Fibroblast of lung (primary cell): ENCODE measurements around the gene TBL3. TPM values are rescaled to one million over a fixed set of nuclear protein-coding genes. Genes with fewer than 3 reads are reported as not detected.

Experiments used
- DNase-seq, 2 donors: peaks; one replicate each; pipeline versions ENCODE4 v3.0.0 to v3.0.0-alpha.2; 2010; ENCODE audit warnings: low read depth in 2 of 2
- H2AFZ ChIP-seq: 2 replicates; pipeline ENCODE4 v1.5.1; 2012; ENCODE audit warnings: low read length, control low read depth, inconsistent platforms
- H3K27ac ChIP-seq: 2 replicates; pipeline ENCODE4 v1.5.1; 2011; ENCODE audit warnings: low read length, control low read depth; ENCODE audit not compliant: insufficient read depth
- H3K27me3 ChIP-seq: 2 replicates; pipeline ENCODE4 v1.5.1; 2011; ENCODE audit warnings: mild to moderate bottlenecking, low read length; ENCODE audit not compliant: control insufficient read depth, insufficient read depth
- H3K36me3 ChIP-seq: 2 replicates; pipeline ENCODE4 v1.5.1; 2011; ENCODE audit warnings: low read length; ENCODE audit not compliant: control insufficient read depth, insufficient read depth
- H3K4me1 ChIP-seq: 2 replicates; pipeline ENCODE4 v1.5.1; 2011; ENCODE audit warnings: low read length; ENCODE audit not compliant: control insufficient read depth, insufficient read depth; ENCODE audit errors: extremely low read depth
- H3K4me2 ChIP-seq: 2 replicates; pipeline ENCODE4 v1.5.1; 2011; ENCODE audit warnings: low read length, control low read depth; ENCODE audit not compliant: insufficient read depth; ENCODE audit errors: extremely low read depth
- H3K4me3 ChIP-seq, 4 experiments: fragments of 200-600 bp in 1 of 4; sonication (generic) in 1 of 4; replicated peaks in 1 of 4; 2 replicates each; pipeline ENCODE4 v1.5.1; 2011 to 2016; ENCODE audit warnings: low read length in 4 of 4, low read depth in 3 of 4, mild to moderate bottlenecking in 3 of 4, control low read depth in 2 of 4, inconsistent platforms in 1 of 4, mixed read lengths in 1 of 4; ENCODE audit not compliant: insufficient read depth in 1 of 4; ENCODE audit errors: control extremely low read depth in 1 of 4
- H3K79me2 ChIP-seq: 2 replicates; pipeline ENCODE4 v1.5.1; 2012; ENCODE audit warnings: mild to moderate bottlenecking, low read length, inconsistent platforms; ENCODE audit not compliant: control insufficient read depth, insufficient read depth
- H3K9ac ChIP-seq: 2 replicates; pipeline ENCODE4 v1.5.1; 2011; ENCODE audit warnings: mild to moderate bottlenecking, low read length, control low read depth; ENCODE audit not compliant: insufficient read depth
- H3K9me3 ChIP-seq: 2 replicates; pipeline ENCODE4 v1.5.1; 2012; ENCODE audit warnings: low read depth, low read length; ENCODE audit not compliant: control insufficient read depth, insufficient read depth
- H4K20me1 ChIP-seq: 2 replicates; pipeline ENCODE4 v1.5.1; 2011; ENCODE audit warnings: low read length; ENCODE audit not compliant: control insufficient read depth, insufficient read depth; ENCODE audit errors: extremely low read depth
- CTCF ChIP-seq, 2 donors: IDR thresholded peaks in 1 of 2; conservative IDR thresholded peaks in 1 of 2; 1 replicate in 1 of 2; 2 replicates in 1 of 2; pipeline ENCODE4 v1.5.1; 2011 to 2012; ENCODE audit warnings: low read length in 2 of 2, control low read depth in 1 of 2, inconsistent platforms in 1 of 2, low read depth in 1 of 2, mild to moderate bottlenecking in 1 of 2
- EZH2 ChIP-seq: IDR thresholded peaks from 2 replicates; pipeline ENCODE4 v1.5.1; 2012; ENCODE audit warnings: low read length, control low read depth, mild to moderate bottlenecking; ENCODE audit errors: missing control alignments
- polyA plus RNA-seq, 2 donors: library from polyadenylated mRNA; depleted of rRNA in 1 of 2; stranded (reverse) in 1 of 2; unstranded in 1 of 2; fragments of >200 nt; gene quantifications; 2 replicates each; pipeline ENCODE4 v1.2.1, GENCODE V29; 2011 to 2012; ENCODE audit warnings: missing spikeins in 1 of 2
- total RNA-seq: library from RNA; depleted of rRNA; stranded (reverse); fragments of >200 nt; gene quantifications from 2 replicates; pipeline ENCODE4 v1.2.1, GENCODE V29; 2014

Gene TBL3
- total and polyA plus RNA-seq, 2 donors (not counting 1 experiment from before 2014, with no cell fraction given), result 14.6 to 20.0 TPM

GRCh38 chr16:1999866-2000514 lies 28.1 kb downstream of the TBL3 start:
- Histone ChIP-seq H3K27ac (no peak overlapping the region), H3K4me2 (no peak overlapping the region), H2AFZ (no peak overlapping the region), H3K79me2 (peaks cover 24% of the 10 kb centered on the region), H4K20me1 (no peaks in the 10 kb centered on the region), H3K9ac (no peak overlapping the region), H3K36me3 (peaks cover 46% of the 10 kb centered on the region), H3K9me3 (no peaks in the 10 kb centered on the region), H3K27me3 (no peaks in the 10 kb centered on the region), H3K4me3 (no peak overlapping the region), H3K4me1 (peaks cover 14% of the 10 kb centered on the region)
- TF ChIP-seq CTCF (conservative IDR thresholded peaks at IDR 0.05 in 1 of 2, IDR thresholded peaks at IDR 0.05 in 1 of 2; ENCODE audit: low read depth in 1 of 2, low read length in 2 of 2), result no peak
- no peak for TF ChIP-seq EZH2
- no peak for DNase-seq

- Histone ChIP-seq H3K4me2 (no peak overlapping the region), H3K36me3 (peaks cover 46% of the 10 kb centered on the region), H3K27me3 (no peaks in the 10 kb centered on the region), H2AFZ (no peak overlapping the region), H3K9me3 (no peaks in the 10 kb centered on the region), H3K4me1 (peaks cover 14% of the 10 kb centered on the region), H3K4me3 (no peak overlapping the region), H3K27ac (no peak overlapping the region), H3K79me2 (peaks cover 34% of the 10 kb centered on the region), H3K9ac (no peak overlapping the region), H4K20me1 (no peaks in the 10 kb centered on the region)
- no peak for TF ChIP-seq EZH2
- TF ChIP-seq CTCF (conservative IDR thresholded peaks at IDR 0.05 in 1 of 2, IDR thresholded peaks at IDR 0.05 in 1 of 2; ENCODE audit: low read depth in 1 of 2, low read length in 2 of 2), result no peak
- no peak for DNase-seq
These were observed 29.2 kb downstream of the TBL3 start for GRCh38 chr16:2001035-2001434.

GRCh38 chr16:2001456-2002355 lies 29.9 kb downstream of the TBL3 start:
- H2AFZ ChIP-seq, result no peak overlapping the region
- no peak overlapping the region for H3K4me2 ChIP-seq
- TF ChIP-seq CTCF (conservative IDR thresholded peaks at IDR 0.05 in 1 of 2, IDR thresholded peaks at IDR 0.05 in 1 of 2; ENCODE audit: low read depth in 1 of 2, low read length in 2 of 2) (no peak), EZH2 (no peak)
- no peak overlapping the region for H3K4me3 ChIP-seq
- no peaks in the 10 kb centered on the region for H4K20me1 ChIP-seq
- H3K36me3 ChIP-seq, result peaks cover 47% of the 10 kb centered on the region
- H3K79me2 ChIP-seq, result peaks cover 41% of the 10 kb centered on the region
- no peaks in the 10 kb centered on the region for H3K9me3 ChIP-seq
- no peak overlapping the region for H3K27ac ChIP-seq
- H3K4me1 ChIP-seq, result peaks cover 15% of the 10 kb centered on the region
- no peak for DNase-seq
- H3K27me3 ChIP-seq, result no peaks in the 10 kb centered on the region
- H3K9ac ChIP-seq, result no peak overlapping the region
